CD8-positive, alpha-beta memory T cell (primary cell): ENCODE measurements around the gene PAPSS2. TPM values are rescaled to one million over a fixed set of nuclear protein-coding genes. Genes with fewer than 3 reads are reported as not detected.

Experiments used
- CTCF ChIA-PET: fragments of 350-600 bp; sonication (Branson Sonifier 250); formaldehyde crosslinking; loops from one replicate; lab custom pipeline; 2021; ENCODE audit warnings: antibody characterized with exemption; lab: Charles Lee
- POLR2A ChIA-PET: fragments of 350-600 bp; sonication (Branson Sonifier 250); formaldehyde crosslinking; loops from one replicate; lab custom pipeline; 2021; ENCODE audit warnings: antibody characterized with exemption; lab: Charles Lee
- DNase-seq, 5 donors: peaks; one replicate each; pipeline versions ENCODE4 v3.0.0 to v3.0.0-alpha.2; 2020 to 2022; ENCODE audit warnings: mixed read lengths in 1 of 5
- H3K27ac ChIP-seq: one replicate; pipeline ENCODE4 v1.7.0; 2013; ENCODE audit warnings: low read depth, mild to moderate bottlenecking, low read length, moderate library complexity
- H3K27me3 ChIP-seq: 2 replicates; pipeline ENCODE4 v1.7.0; 2013; ENCODE audit warnings: low read length, mild to moderate bottlenecking; ENCODE audit not compliant: insufficient read depth, poor library complexity, severe bottlenecking
- H3K36me3 ChIP-seq: 2 replicates; pipeline ENCODE4 v1.7.0; 2013; ENCODE audit warnings: mild to moderate bottlenecking, low read length, moderate library complexity; ENCODE audit not compliant: insufficient read depth
- H3K4me1 ChIP-seq: 2 replicates; pipeline ENCODE4 v1.7.0; 2013; ENCODE audit warnings: mild to moderate bottlenecking, low read length, moderate library complexity; ENCODE audit not compliant: insufficient read depth
- H3K4me3 ChIP-seq: 2 replicates; pipeline ENCODE4 v1.7.0; 2013; ENCODE audit warnings: mild to moderate bottlenecking, low read length
- H3K9me3 ChIP-seq: 2 replicates; pipeline ENCODE4 v1.7.0; 2013; ENCODE audit warnings: mild to moderate bottlenecking, low read length
- H3K27ac Mint-ChIP-seq, 8 donors: one replicate each; pipeline ENCODE4 v1.8.0; 2020 to 2021; ENCODE audit warnings: mixed read lengths in 8 of 8, mild to moderate bottlenecking in 6 of 8, inconsistent platforms in 3 of 8, moderate library complexity in 3 of 8
- H3K27me3 Mint-ChIP-seq, 2 donors: one replicate each; pipeline ENCODE4 v1.8.0; 2020 to 2021; ENCODE audit warnings: mixed read lengths in 2 of 2, mild to moderate bottlenecking in 1 of 2, moderate library complexity in 1 of 2
- H3K36me3 Mint-ChIP-seq, 3 donors: one replicate each; pipeline ENCODE4 v1.8.0; 2020 to 2021; ENCODE audit warnings: mixed read lengths in 3 of 3, inconsistent platforms in 1 of 3, mild to moderate bottlenecking in 1 of 3
- H3K4me1 Mint-ChIP-seq, 3 donors: one replicate each; pipeline ENCODE4 v1.8.0; 2020 to 2021; ENCODE audit warnings: mixed read lengths in 3 of 3, inconsistent platforms in 1 of 3, mild to moderate bottlenecking in 1 of 3
- H3K4me3 Mint-ChIP-seq, 7 donors: one replicate each; pipeline ENCODE4 v1.8.0; 2020 to 2021; ENCODE audit warnings: mixed read lengths in 7 of 7, mild to moderate bottlenecking in 6 of 7, moderate library complexity in 4 of 7, inconsistent platforms in 2 of 7
- H3K9me3 Mint-ChIP-seq, 5 donors: one replicate each; pipeline ENCODE4 v1.8.0; 2020 to 2022; ENCODE audit warnings: mixed read lengths in 5 of 5, mild to moderate bottlenecking in 3 of 5, moderate library complexity in 2 of 5, inconsistent platforms in 1 of 5
- polyA plus RNA-seq: library from polyadenylated mRNA; unstranded; fragments of 300-500 nt; fragmentation: Illumina TruSeq; gene quantifications from one replicate; pipeline ENCODE4 v1.2.3, GENCODE V29; 2021
- total RNA-seq, 2 experiments: library from RNA; stranded (reverse); gene quantifications; one replicate each; pipeline ENCODE4 v1.2.3, GENCODE V29; 2021

PAPSS2 gene
- total and polyA plus RNA-seq, 3 experiments from 2014 or later: 0.08 to 0.46 (median 0.18) TPM

DNA sequence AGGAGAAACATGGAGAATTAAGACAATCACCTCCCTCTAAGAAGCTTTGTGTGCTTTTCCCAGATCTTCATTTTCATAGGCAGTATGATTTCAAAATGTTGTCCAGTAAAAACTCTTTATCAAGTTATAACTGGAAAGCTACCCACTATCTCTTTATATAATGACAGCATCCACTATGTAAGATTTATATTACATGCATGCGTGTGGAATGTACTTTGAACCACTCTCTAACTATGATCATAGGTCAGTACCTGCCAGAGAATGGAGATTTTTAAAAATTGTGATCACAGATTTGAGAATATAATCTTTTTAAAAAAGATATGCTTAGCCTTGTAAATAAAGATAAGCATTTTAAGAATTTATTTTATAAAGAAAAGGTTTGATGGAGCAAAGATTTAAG lies 17.9 kb downstream of the PAPSS2 start:
- Histone ChIP-seq H3K4me3 (no peak overlapping the region), H3K36me3 (no peaks in the 10 kb centered on the region), H3K27ac (no peak overlapping the region), H3K27me3 (no peaks in the 10 kb centered on the region), H3K9me3 (no peaks in the 10 kb centered on the region), H3K4me1 (no peaks in the 10 kb centered on the region)
- Mint-ChIP-seq H3K27me3 (peaks cover 0 to 48% of the 10 kb centered on the region in 2 donors), H3K9me3 (peaks cover 0 to 2% (median 0%) of the 10 kb centered on the region in 5 donors), H3K36me3 (no peaks in the 10 kb centered on the region), H3K4me3 (no peak overlapping the region), H3K4me1 (no peaks in the 10 kb centered on the region), H3K27ac (no peak overlapping the region)
- DNase-seq: no peak
- ChIA-PET CTCF (no interaction called here), POLR2A (no interaction called here)

DNA sequence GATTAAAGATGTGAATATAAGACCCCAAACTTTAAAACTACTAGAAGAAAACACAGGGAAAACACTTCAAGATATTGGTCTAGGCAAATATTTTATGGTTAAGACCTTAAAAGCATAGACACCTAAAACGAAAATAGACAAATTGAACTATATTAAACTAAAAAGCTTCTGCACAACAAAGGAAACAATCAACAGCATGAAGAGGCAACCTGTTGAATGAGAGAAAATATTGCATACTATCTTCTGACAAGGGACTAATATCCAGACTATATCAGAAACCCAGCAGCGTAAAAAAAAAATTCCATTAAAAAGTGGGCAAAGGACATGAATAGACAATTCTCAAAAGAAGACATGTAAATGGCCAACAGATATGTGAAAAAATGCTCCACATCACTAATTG lies 18.6 kb downstream of the PAPSS2 start:
- Mint-ChIP-seq H3K27me3 (peaks cover 0 to 49% of the 10 kb centered on the region in 2 donors), H3K36me3 (no peaks in the 10 kb centered on the region)

DNA sequence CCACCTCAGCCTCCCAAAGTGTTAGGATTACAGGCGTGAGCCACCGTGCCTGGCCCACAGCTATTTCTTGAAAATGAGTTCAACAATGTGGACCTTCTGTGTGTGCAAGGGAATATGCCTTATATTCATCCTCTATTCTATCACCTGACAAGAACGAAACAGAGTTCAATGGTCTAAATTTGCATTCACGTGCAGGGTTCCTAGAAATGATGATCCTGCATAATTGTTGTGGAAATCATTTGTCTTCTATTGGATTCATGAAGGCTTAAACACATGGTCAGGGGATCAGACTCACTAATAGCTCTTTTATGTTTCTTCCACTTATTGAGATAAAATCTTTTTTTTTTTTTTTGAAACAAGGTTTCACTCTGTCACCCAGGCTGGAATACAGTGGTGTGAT lies 23.7 kb downstream of the PAPSS2 start:
- CTCF ChIA-PET: no interaction called here
- H3K27ac ChIP-seq: no peak overlapping the region
- Mint-ChIP-seq H3K36me3 (no peaks in the 10 kb centered on the region), H3K4me3 (no peak overlapping the region), H3K27me3 (peaks cover 0 to 43% of the 10 kb centered on the region in 2 donors), H3K27ac (no peak overlapping the region), H3K9me3 (peaks cover 0 to 2% (median 0%) of the 10 kb centered on the region in 5 donors), H3K4me1 (no peaks in the 10 kb centered on the region)
- no peaks in the 10 kb centered on the region for H3K9me3 ChIP-seq
- no peaks in the 10 kb centered on the region for H3K36me3 ChIP-seq
- DNase-seq: no peak
- POLR2A ChIA-PET: no interaction called here
- H3K4me1 ChIP-seq: no peaks in the 10 kb centered on the region
- H3K4me3 ChIP-seq: no peak overlapping the region
- no peaks in the 10 kb centered on the region for H3K27me3 ChIP-seq

More for the DNA sequence above, 18.6 kb downstream of the PAPSS2 start:
- H3K9me3 ChIP-seq: no peaks in the 10 kb centered on the region
- H3K4me1 ChIP-seq: no peaks in the 10 kb centered on the region
- no peak overlapping the region for H3K27ac Mint-ChIP-seq
- no peak for DNase-seq
- H3K36me3 ChIP-seq: no peaks in the 10 kb centered on the region
- H3K27me3 ChIP-seq: no peaks in the 10 kb centered on the region
- no peak overlapping the region for H3K27ac ChIP-seq
- no peaks in the 10 kb centered on the region for H3K4me1 Mint-ChIP-seq
- ChIA-PET POLR2A (no interaction called here), CTCF (no interaction called here)
- H3K9me3 Mint-ChIP-seq: peaks cover 0 to 2% (median 0%) of the 10 kb centered on the region in 5 donors
- no peak overlapping the region for H3K4me3 Mint-ChIP-seq
- no peak overlapping the region for H3K4me3 ChIP-seq

DNA sequence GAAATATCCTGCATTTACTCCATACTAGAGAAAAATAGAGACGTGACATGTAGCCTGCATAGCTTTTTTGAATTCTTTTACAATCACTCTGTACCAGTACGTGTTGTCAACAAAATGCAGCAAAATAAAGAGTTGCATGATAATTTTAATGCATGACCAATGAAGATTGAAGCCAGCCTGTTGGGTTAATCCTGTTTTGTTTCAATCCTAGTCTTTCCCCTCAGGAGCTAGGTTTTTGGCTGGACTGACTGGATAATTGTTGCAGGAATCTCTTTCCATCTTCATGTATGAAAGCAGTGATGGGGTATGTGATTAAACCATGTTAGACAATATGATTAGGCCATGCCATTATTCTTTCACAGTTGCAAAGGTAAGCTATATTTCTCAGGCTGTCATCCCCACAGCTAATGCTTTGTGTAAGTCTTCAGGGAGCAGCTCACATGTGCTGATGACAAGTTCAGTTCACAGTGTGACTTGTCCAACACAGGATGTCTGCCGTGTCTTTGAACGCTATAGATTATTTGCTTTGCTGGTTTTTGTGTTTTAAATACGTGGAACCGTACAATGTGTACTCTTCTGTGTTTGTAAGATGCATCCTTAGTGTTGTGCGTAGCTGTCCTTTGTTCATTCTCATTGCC lies 24.4 kb downstream of the PAPSS2 start:
- ChIA-PET POLR2A (no interaction called here), CTCF (no interaction called here)
- Mint-ChIP-seq H3K27me3 (peaks cover 0 to 35% of the 10 kb centered on the region in 2 donors), H3K27ac (no peak overlapping the region), H3K4me1 (no peaks in the 10 kb centered on the region), H3K36me3 (no peaks in the 10 kb centered on the region), H3K4me3 (no peak overlapping the region), H3K9me3 (no peaks in the 10 kb centered on the region)
- no peak for DNase-seq
- no peak overlapping the region for H3K27ac ChIP-seq
- H3K27me3 ChIP-seq: no peaks in the 10 kb centered on the region
- H3K36me3 ChIP-seq: no peaks in the 10 kb centered on the region
- H3K9me3 ChIP-seq: no peaks in the 10 kb centered on the region
- no peak overlapping the region for H3K4me3 ChIP-seq
- no peaks in the 10 kb centered on the region for H3K4me1 ChIP-seq

DNA sequence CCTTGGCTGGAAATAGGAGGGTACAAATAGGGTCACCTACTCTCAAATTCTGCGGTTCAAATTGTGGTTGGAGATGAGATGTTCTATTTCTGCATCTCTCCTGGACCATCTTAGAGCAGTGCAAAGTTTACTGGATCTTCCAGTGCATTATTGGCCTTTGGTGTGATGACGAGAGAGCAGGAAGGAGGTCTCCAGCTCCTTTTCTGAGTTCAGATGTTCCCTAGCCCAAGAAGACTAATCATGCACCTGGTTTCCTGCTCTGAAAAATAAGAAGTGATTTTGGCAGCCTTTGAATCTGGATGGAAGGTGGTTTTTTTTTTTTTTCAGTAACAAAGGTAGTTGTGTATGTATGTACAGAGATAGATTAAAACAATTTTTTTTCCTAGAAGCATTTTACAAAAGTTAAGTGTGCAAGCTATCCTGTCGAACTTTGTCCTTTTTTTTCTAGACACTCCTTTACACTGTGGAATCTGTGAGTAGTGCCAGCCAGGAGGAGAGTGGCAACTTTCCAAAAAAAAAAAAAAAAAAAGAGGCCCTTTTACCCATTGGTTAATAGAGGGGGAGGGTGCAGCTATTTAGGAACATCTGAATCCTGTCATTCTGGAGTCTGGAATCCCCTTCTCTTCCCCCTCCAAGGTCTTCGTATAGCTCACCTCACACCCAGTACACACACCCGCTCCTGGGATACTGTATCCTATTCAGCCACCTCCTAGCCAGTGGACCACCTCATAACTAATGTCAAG lies 26.3 kb downstream of the PAPSS2 start:
- H3K4me1 Mint-ChIP-seq: no peaks in the 10 kb centered on the region
- Histone ChIP-seq H3K27ac (no peak overlapping the region), H3K9me3 (no peaks in the 10 kb centered on the region), H3K36me3 (no peaks in the 10 kb centered on the region), H3K27me3 (no peaks in the 10 kb centered on the region), H3K4me3 (no peak overlapping the region), H3K4me1 (no peaks in the 10 kb centered on the region)
- H3K36me3 Mint-ChIP-seq: no peaks in the 10 kb centered on the region
- peak overlapping the region in 1 of 8 donors; percentile 44 for H3K27ac Mint-ChIP-seq
- POLR2A ChIA-PET: no interaction called here
- no peaks in the 10 kb centered on the region for H3K9me3 Mint-ChIP-seq
- peaks cover 0 to 25% of the 10 kb centered on the region in 2 donors for H3K27me3 Mint-ChIP-seq
- H3K4me3 Mint-ChIP-seq: no peak overlapping the region
- DNase-seq: no peak
- CTCF ChIA-PET: no interaction called here

DNA sequence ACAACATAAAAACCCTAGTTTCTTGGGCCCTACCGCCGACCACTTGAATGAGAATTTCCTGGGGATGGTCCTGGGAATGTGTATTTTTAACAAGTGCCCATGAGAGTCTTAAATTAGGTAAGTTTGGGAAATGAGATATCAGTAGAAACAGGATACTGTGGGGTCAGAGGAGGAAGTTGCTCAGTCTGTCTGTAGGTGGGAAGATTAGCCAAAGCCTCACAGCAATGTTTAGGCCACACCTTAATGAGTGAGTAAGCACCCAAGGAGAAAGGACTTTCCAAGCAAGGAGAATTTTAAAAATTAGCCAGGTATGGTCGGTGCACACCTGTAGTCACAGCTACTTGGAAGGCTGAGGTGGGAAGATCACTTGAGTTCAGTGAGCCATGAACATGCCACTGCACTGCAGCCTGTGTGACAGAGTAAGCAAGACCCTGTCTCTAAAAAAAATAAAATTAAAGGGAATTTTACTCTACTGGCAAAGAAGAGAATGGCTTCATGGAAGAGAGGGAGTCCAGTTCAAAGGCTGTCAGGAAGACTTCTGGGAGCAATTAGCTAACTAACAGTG lies 31.9 kb downstream of the PAPSS2 start:
- Mint-ChIP-seq H3K27ac (no peak overlapping the region), H3K27me3 (peaks cover 1 to 5% of the 10 kb centered on the region in 2 donors), H3K36me3 (no peaks in the 10 kb centered on the region), H3K9me3 (no peaks in the 10 kb centered on the region), H3K4me3 (no peak overlapping the region), H3K4me1 (no peaks in the 10 kb centered on the region)
- CTCF ChIA-PET: no interaction called here
- no peaks in the 10 kb centered on the region for H3K36me3 ChIP-seq
- H3K4me3 ChIP-seq: no peak overlapping the region
- no peak overlapping the region for H3K27ac ChIP-seq
- no peaks in the 10 kb centered on the region for H3K4me1 ChIP-seq
- POLR2A ChIA-PET: no interaction called here
- no peak for DNase-seq
- H3K9me3 ChIP-seq: no peaks in the 10 kb centered on the region
- no peaks in the 10 kb centered on the region for H3K27me3 ChIP-seq

DNA sequence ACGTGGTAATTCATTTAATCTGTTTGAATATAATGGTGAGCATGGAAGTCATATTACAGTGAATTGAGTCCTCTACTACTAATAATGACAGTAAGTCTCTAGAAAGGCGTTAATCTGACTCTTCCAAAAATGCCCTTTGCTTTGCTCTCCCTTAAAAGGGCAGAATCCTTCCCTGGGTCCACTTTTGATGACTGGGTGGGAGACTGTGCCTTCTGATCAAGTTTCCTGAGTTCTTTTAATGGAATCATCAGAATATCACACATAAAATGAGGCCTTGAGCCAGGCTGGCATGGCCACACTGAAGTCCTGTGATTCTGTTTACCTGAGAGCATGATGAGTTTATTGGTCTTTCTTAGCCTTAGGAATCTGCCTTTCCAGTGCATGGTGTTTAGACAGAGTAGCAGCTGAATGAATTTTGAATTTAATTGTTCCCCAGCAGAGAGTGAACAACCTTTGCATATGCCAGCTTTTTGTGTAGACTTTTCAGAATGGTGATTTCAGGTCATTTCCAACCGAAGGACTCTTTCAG lies 33.3 kb downstream of the PAPSS2 start:
- Mint-ChIP-seq H3K27ac (no peak overlapping the region), H3K36me3 (no peaks in the 10 kb centered on the region), H3K4me1 (no peaks in the 10 kb centered on the region), H3K4me3 (no peak overlapping the region), H3K27me3 (peaks cover 4 to 10% of the 10 kb centered on the region in 2 donors), H3K9me3 (no peaks in the 10 kb centered on the region)
- Histone ChIP-seq H3K27me3 (no peaks in the 10 kb centered on the region), H3K36me3 (no peaks in the 10 kb centered on the region), H3K9me3 (no peaks in the 10 kb centered on the region), H3K4me1 (no peaks in the 10 kb centered on the region), H3K27ac (no peak overlapping the region), H3K4me3 (no peak overlapping the region)
- ChIA-PET POLR2A (no interaction called here), CTCF (no interaction called here)
- no peak for DNase-seq
